ENCODE results near the gene SLC39A2.
"Not testable (repeated sequence)": the region's sequence is repeated elsewhere in the genome, so short reads cannot be mapped to it uniquely, and the experiment has no call there.

DNA sequence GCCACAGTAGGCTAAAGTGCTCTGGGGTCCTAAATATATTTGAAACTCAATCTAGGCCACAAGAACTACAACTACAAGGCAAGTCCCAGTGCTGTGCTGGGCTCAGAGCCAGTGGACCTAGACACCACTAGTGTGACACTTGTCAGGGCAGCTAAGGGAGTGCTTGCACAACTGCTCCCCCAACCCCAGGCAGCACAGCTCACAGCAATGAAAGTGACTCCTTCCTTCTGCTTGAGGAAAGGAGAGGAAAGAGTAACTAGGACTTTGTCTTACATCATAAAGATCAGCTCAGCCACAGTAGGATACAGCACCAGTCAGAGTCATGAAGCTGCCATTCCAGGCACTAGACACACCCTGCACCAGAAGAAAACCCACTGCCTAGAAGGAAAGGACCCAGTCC, 40.1 kb upstream of the SLC39A2 start:
- TF ChIP-seq, protein P1, sequence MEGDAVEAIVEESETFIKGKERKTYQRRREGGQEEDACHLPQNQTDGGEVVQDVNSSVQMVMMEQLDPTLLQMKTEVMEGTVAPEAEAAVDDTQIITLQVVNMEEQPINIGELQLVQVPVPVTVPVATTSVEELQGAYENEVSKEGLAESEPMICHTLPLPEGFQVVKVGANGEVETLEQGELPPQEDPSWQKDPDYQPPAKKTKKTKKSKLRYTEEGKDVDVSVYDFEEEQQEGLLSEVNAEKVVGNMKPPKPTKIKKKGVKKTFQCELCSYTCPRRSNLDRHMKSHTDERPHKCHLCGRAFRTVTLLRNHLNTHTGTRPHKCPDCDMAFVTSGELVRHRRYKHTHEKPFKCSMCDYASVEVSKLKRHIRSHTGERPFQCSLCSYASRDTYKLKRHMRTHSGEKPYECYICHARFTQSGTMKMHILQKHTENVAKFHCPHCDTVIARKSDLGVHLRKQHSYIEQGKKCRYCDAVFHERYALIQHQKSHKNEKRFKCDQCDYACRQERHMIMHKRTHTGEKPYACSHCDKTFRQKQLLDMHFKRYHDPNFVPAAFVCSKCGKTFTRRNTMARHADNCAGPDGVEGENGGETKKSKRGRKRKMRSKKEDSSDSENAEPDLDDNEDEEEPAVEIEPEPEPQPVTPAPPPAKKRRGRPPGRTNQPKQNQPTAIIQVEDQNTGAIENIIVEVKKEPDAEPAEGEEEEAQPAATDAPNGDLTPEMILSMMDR (IDR thresholded peaks at IDR 0.05 in 2 of 3, conservative IDR thresholded peaks at IDR 0.05 in 1 of 3; ENCODE audit: borderline replicate concordance in 1 of 3, insufficient read depth in 1 of 3, low read depth in 2 of 3, low read length in 2 of 3) = not testable (repeated sequence)
- not testable (repeated sequence) for TF ChIP-seq POLR2A (IDR thresholded peaks at IDR 0.05; ENCODE audit: borderline replicate concordance, extremely low read depth, insufficient read depth, insufficient read length); EZH2phosphoT487 (IDR thresholded peaks at IDR 0.05; ENCODE audit: borderline replicate concordance); YY1 (IDR thresholded peaks at IDR 0.05; ENCODE audit: extremely low read depth, insufficient replicate concordance, low read depth, low read length); ELF1 (IDR thresholded peaks at IDR 0.05; ENCODE audit: borderline replicate concordance, low read depth); RAD21 (IDR thresholded peaks at IDR 0.05; ENCODE audit: low read depth); EZH2 (IDR thresholded peaks at IDR 0.05)
- TF ChIP-seq, protein P2, sequence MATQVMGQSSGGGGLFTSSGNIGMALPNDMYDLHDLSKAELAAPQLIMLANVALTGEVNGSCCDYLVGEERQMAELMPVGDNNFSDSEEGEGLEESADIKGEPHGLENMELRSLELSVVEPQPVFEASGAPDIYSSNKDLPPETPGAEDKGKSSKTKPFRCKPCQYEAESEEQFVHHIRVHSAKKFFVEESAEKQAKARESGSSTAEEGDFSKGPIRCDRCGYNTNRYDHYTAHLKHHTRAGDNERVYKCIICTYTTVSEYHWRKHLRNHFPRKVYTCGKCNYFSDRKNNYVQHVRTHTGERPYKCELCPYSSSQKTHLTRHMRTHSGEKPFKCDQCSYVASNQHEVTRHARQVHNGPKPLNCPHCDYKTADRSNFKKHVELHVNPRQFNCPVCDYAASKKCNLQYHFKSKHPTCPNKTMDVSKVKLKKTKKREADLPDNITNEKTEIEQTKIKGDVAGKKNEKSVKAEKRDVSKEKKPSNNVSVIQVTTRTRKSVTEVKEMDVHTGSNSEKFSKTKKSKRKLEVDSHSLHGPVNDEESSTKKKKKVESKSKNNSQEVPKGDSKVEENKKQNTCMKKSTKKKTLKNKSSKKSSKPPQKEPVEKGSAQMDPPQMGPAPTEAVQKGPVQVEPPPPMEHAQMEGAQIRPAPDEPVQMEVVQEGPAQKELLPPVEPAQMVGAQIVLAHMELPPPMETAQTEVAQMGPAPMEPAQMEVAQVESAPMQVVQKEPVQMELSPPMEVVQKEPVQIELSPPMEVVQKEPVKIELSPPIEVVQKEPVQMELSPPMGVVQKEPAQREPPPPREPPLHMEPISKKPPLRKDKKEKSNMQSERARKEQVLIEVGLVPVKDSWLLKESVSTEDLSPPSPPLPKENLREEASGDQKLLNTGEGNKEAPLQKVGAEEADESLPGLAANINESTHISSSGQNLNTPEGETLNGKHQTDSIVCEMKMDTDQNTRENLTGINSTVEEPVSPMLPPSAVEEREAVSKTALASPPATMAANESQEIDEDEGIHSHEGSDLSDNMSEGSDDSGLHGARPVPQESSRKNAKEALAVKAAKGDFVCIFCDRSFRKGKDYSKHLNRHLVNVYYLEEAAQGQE (IDR thresholded peaks at IDR 0.05; ENCODE audit: low read depth) = not testable (repeated sequence)
